Transverse colon (tissue), 4 donors: Measurements from ENCODE around the gene POLE. TPM values are rescaled to one million over a fixed set of nuclear protein-coding genes. Genes with fewer than 3 reads are reported as not detected.

Experiments
- DNase-seq: peaks from one replicate; pipeline ENCODE4 v3.0.0-alpha.2; 2019
- H3K27ac ChIP-seq, 4 donors: fragments of 200-600 bp; sonication (generic); 2 replicates each; pipeline ENCODE4 v1.5.1; 2016 to 2018; ENCODE audit warnings: inconsistent platforms in 4 of 4
- H3K27me3 ChIP-seq: fragments of 200-600 bp; sonication (generic); 2 replicates; pipeline ENCODE4 v1.5.1; 2017; ENCODE audit warnings: inconsistent platforms
- H3K36me3 ChIP-seq, 4 donors: fragments of 200-600 bp; sonication (generic); 2 replicates each; pipeline ENCODE4 v1.5.1; 2017 to 2019; ENCODE audit warnings: inconsistent platforms in 4 of 4
- H3K4me1 ChIP-seq, 4 donors: fragments of 200-600 bp; sonication (generic); 2 replicates each; pipeline ENCODE4 v1.5.1; 2017 to 2020; ENCODE audit warnings: inconsistent platforms in 4 of 4
- H3K4me3 ChIP-seq, 4 donors: fragments of 200-600 bp; sonication (generic); 1 replicate in 1 of 4; 2 replicates in 3 of 4; pipeline versions ENCODE4 v1.5.1 to v1.6.1; 2017 to 2019; ENCODE audit warnings: inconsistent platforms in 4 of 4
- H3K9me3 ChIP-seq, 2 donors: fragments of 200-600 bp; sonication (generic); 2 replicates each; pipeline ENCODE4 v1.5.1; 2017 to 2019; ENCODE audit warnings: inconsistent platforms in 2 of 2
- EP300 ChIP-seq: sonication (generic); formaldehyde crosslinking; IDR thresholded peaks from one replicate; pipeline ENCODE4 v1.6.1; 2017; ENCODE audit warnings: antibody characterized with exemption, low read depth
- POLR2A ChIP-seq: fragments of 450-650 bp; IDR thresholded peaks from one replicate; pipeline ENCODE4 v1.6.1; 2016; ENCODE audit warnings: antibody characterized with exemption, mild to moderate bottlenecking, moderate library complexity
- POLR2AphosphoS5 ChIP-seq, 3 donors: sonication (generic); formaldehyde crosslinking; IDR thresholded peaks; one replicate each; pipeline ENCODE4 v1.6.1; 2016; ENCODE audit warnings: antibody characterized with exemption in 3 of 3
- WGBS, 2 donors: methylation state at CpG; one replicate each; pipeline ENCODE4 v1.1.5; 2018; ENCODE audit warnings: low coverage in 1 of 2; 5-methylcytosine and 5-hydroxymethylcytosine counted together
- in situ Hi-C, 4 donors: fragments of 200-750 bp; cut with MboI; loops; one replicate each; pipeline versions ENCODE4 v1.15.0 to v1.15.1; 2017; ENCODE audit warnings: low sequenced_read_pairs in 3 of 4, low pct_ligation_motif_present in 1 of 4, low pct_unique_long_range_greater_than_20kb in 1 of 4
- intact Hi-C: fragments of 100-400 bp; cut with DNase I; formaldehyde crosslinking; loops from one replicate; pipeline ENCODE4 v1.15.1; 2023; ENCODE audit warnings: low total_unique reads
- total RNA-seq, 4 donors: library from RNA; depleted of rRNA; stranded (reverse); fragments of >200 nt; gene quantifications; one replicate each; pipeline ENCODE4 v1.1.0, GENCODE V29; 2016
- TF ChIP-seq, protein P1 (sequence below), 5 experiments: fragments of 200-600 bp in 3 of 5; fragments of 450-650 bp in 2 of 5; sonication (generic) in 3 of 5; IDR thresholded peaks; 1 replicate in 2 of 5; 2 replicates in 3 of 5; pipeline ENCODE4 v1.5.1; 2016 to 2017; ENCODE audit warnings: antibody characterized with exemption in 5 of 5, inconsistent platforms in 3 of 5, mild to moderate bottlenecking in 2 of 5, moderate library complexity in 1 of 5

The POLE gene
- total RNA-seq, 4 donors from 2014 or later = 57.0 to 204 (median 74.1) TPM

DNA sequence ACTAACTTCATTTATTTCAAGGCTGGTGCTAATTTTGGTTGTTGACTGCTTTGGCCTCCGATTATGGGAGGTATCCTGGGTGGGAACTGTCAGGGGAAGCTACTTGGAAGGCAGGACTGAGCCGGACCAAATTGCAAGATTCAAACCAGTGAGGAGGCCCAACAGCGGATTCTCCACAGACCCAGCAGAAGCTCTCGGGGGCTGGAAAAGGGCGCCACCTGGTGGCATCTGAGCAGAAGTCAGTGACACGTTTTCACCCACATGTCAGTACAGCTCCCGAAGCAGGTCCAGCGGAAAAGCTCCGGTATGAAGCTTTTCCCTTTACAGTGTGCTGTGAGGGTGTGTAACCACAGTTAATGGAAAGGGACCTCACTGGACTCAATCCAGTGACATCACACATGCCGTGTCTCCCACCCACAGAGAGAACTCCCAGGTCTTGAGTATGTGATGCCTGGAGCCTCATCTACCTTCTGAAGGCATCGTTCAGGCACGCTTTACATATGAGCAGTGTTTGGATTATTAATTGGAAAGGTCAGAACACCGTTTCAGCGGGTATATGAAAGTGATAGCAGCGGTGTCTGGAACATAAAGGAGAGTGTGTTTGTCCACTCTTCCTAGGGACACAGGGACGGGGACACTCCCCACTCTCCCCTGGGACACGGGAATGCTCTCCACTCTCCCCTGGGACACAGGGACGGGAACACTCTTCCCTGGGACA is 72.1 kb downstream of the POLE start:
- Histone ChIP-seq H3K9me3 (peaks cover 7 to 12% of the 10 kb centered on the region in 2 donors), H3K27ac (no peak overlapping the region), H3K27me3 (peaks cover 71% of the 10 kb centered on the region), H3K4me1 (peaks cover 0 to 16% (median 5%) of the 10 kb centered on the region in 4 donors), H3K4me3 (no peak overlapping the region), H3K36me3 (no peaks in the 10 kb centered on the region)
- 27% methylated on average over 18 of the region's 18 CpGs; no CpG with 5 or more reads in 1 of the 2 donors for WGBS, 2 donors
- intact Hi-C loops = no loop called here
- in situ Hi-C loops = loop anchor here (10.0 to 25.0 kb wide), 2 partner anchors 190 to 203 kb away; no protein-coding TSS in a partner anchor
- TF ChIP-seq, protein P1, sequence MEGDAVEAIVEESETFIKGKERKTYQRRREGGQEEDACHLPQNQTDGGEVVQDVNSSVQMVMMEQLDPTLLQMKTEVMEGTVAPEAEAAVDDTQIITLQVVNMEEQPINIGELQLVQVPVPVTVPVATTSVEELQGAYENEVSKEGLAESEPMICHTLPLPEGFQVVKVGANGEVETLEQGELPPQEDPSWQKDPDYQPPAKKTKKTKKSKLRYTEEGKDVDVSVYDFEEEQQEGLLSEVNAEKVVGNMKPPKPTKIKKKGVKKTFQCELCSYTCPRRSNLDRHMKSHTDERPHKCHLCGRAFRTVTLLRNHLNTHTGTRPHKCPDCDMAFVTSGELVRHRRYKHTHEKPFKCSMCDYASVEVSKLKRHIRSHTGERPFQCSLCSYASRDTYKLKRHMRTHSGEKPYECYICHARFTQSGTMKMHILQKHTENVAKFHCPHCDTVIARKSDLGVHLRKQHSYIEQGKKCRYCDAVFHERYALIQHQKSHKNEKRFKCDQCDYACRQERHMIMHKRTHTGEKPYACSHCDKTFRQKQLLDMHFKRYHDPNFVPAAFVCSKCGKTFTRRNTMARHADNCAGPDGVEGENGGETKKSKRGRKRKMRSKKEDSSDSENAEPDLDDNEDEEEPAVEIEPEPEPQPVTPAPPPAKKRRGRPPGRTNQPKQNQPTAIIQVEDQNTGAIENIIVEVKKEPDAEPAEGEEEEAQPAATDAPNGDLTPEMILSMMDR (IDR thresholded peaks at IDR 0.05) = peak; percentile 83 to 90 (median 89)
- TF ChIP-seq POLR2A (no peak), EP300 (no peak)
- DNase-seq = peak; percentile 84

DNA sequence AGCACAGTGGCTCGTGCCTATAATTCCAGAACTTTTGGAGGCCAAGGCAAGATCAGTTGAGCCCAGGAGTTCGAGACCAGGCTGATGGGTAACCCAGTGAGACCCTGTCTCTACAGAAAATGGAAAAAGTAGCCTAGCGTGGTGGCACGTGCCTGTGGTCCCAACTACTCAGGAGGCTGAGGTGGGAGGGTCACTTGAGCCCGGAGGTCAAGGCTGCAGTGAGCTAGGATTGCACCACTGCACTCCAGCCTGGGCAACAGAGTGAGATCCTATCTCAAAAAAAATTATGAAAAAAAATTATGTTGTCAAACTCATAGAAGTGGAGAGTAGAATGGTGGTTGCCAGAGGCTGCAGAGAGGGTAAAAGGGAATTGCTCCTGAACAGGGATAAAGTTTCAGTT is 73.1 kb downstream of the POLE start:
- no peak overlapping the region for H3K27ac ChIP-seq
- H3K27me3 ChIP-seq = peaks cover 71% of the 10 kb centered on the region
- DNase-seq = no peak
- 80 to 84% methylated on average over 2 to 5 of the region's 5 CpGs for WGBS, 2 donors
- in situ Hi-C loops = loop anchor here (10.0 to 25.0 kb wide), 2 partner anchors 189 to 202 kb away; no protein-coding TSS in a partner anchor
- no peaks in the 10 kb centered on the region for H3K36me3 ChIP-seq
- peaks cover 7 to 12% of the 10 kb centered on the region in 2 donors for H3K9me3 ChIP-seq
- H3K4me3 ChIP-seq = no peak overlapping the region
- peaks cover 0 to 17% (median 5%) of the 10 kb centered on the region in 4 donors for H3K4me1 ChIP-seq
- intact Hi-C loops = no loop called here
- TF ChIP-seq, protein P1 (IDR thresholded peaks at IDR 0.05) = no peak
- TF ChIP-seq POLR2A = no peak
- TF ChIP-seq POLR2AphosphoS5 (IDR thresholded peaks at IDR 0.05) = no peak
- TF ChIP-seq EP300 = no peak

DNA sequence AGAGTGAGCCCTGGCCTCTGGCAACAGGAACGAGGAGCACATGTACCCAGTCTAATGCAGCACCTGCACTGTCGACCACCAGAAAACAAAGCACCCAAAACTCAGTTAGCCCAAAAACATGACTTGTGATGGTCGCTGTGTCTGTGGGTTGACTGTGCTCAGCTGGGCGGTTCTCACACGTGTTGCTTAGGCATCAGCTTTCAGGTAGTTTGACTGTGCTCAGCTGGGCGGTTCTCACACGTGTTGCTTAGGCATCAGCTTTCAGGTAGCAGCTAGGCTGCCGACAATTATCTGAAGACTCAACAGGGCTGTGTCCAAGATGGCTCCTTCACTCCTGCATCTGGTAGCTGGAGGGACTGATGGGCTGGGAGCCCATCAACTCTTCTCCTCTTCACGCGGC is 75.5 kb downstream of the POLE start:
- Histone ChIP-seq H3K36me3 (no peaks in the 10 kb centered on the region), H3K4me3 (no peak overlapping the region), H3K27me3 (peaks cover 72% of the 10 kb centered on the region), H3K9me3 (peaks cover under 1 to 5% of the 10 kb centered on the region in 2 donors), H3K4me1 (peaks cover 0 to 9% (median 0%) of the 10 kb centered on the region in 4 donors), H3K27ac (no peak overlapping the region)
- in situ Hi-C loops (loop anchor here (10.0 to 25.0 kb wide), 2 partner anchors 187 to 199 kb away; no protein-coding TSS in a partner anchor), intact Hi-C loops (no loop called here)
- WGBS, 2 donors = 92% methylated on average over 10 of the region's 10 CpGs; no CpG with 5 or more reads in 1 of the 2 donors
- DNase-seq = no peak
- TF ChIP-seq POLR2AphosphoS5 (IDR thresholded peaks at IDR 0.05) (no peak), POLR2A (no peak), EP300 (no peak)
- TF ChIP-seq, protein P1 (IDR thresholded peaks at IDR 0.05) = no peak

DNA sequence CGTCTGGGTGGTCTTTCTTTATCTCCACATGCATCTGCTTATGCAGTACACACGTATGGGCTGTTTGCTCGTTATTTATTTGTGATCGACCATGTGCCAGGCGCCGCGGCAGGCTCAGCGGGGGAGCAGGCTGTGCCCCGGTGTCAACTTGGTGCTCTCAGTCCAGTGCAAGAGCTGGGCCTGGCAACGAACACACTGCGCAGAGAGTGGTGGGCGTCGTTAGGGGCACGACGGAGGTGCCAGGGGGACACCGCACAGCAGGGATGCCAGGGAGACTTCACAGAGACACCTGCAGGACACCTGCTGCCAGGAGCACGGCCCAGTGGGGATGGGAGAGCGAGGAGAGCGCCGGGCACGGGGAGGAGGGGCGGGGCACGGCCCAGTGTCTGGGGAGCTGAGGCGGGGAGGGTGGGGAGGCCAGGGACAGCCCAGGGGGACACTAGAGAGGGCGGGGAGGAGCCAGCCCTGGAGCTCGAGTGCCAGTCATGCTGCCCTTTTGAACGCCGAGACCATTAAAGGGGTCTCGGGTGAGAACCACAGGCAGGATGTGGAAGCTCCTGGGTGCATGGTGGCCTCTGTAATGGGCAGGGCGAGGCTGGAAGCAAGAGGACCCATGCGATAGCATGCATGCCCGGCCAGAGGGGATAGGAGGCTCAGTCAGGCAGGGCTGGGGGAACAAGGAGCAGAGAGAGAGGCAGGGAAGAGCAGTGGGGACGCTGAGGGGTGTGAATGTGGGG is 76.1 kb downstream of the POLE start:
- 87% methylated on average over 33 of the region's 33 CpGs; no CpG with 5 or more reads in 1 of the 2 donors for WGBS, 2 donors
- Histone ChIP-seq H3K27me3 (peaks cover 71% of the 10 kb centered on the region), H3K27ac (no peak overlapping the region), H3K9me3 (no peaks in the 10 kb centered on the region), H3K4me1 (peaks cover 0 to 9% (median 0%) of the 10 kb centered on the region in 4 donors), H3K36me3 (no peaks in the 10 kb centered on the region), H3K4me3 (no peak overlapping the region)
- TF ChIP-seq POLR2AphosphoS5 (IDR thresholded peaks at IDR 0.05) (no peak), EP300 (no peak), POLR2A (no peak)
- TF ChIP-seq, protein P1 (IDR thresholded peaks at IDR 0.05) = no peak
- in situ Hi-C loops = loop anchor here (10.0 to 25.0 kb wide), 2 partner anchors 186 to 199 kb away; no protein-coding TSS in a partner anchor
- DNase-seq = no peak
- intact Hi-C loops = no loop called here
